ENCODE measurements around the gene SLC8B1. TPM values are rescaled to one million over a fixed set of nuclear protein-coding genes. Genes with fewer than 3 reads are reported as not detected.
A peak's percentile ranks its signal among the peaks of the same experiment; 100 is the strongest.

The SLC8B1 gene
- total and polyA plus RNA-seq, 4 donors: 8.1 to 48.6 (median 39.7) TPM

- ATAC-seq (ENCODE audit: low FRiP score): no peak
- 82 to 90% methylated on average over 5 of the region's 5 CpGs for WGBS, 2 donors
- no peak for DNase-seq
- H3K4me1 ChIP-seq (ENCODE audit: control insufficient read depth in 1 of 2, insufficient read depth in 2 of 2, low read length in 2 of 2): no peaks in the 10 kb centered on the region
- no peaks in the 10 kb centered on the region for H3K9me3 ChIP-seq (ENCODE audit: control insufficient read depth, low read length)
- H3K36me3 ChIP-seq (ENCODE audit: control insufficient read depth in 1 of 2, insufficient read depth in 2 of 2, low read length in 1 of 2): no peaks in the 10 kb centered on the region
- intact Hi-C loops (cut with DNase I): no loop called here
- H3K27me3 ChIP-seq (ENCODE audit: control insufficient read depth in 1 of 2, insufficient read depth in 2 of 2, low read length in 1 of 2): no peaks in the 10 kb centered on the region
- H3K27ac ChIP-seq (ENCODE audit: low read depth in 1 of 2, low read length in 2 of 2): no peak overlapping the region
- no peak overlapping the region for H3K4me3 ChIP-seq (ENCODE audit: low read length in 2 of 2)
Observed at GRCh38 chr12:113346353-113346752, 11.4 kb upstream of the SLC8B1 start.

- intact Hi-C loops (cut with DNase I): no loop called here
- Histone ChIP-seq H3K4me3 (ENCODE audit: low read length in 2 of 2) (no peak overlapping the region), H3K9me3 (ENCODE audit: control insufficient read depth, low read length) (no peaks in the 10 kb centered on the region), H3K36me3 (ENCODE audit: control insufficient read depth in 1 of 2, insufficient read depth in 2 of 2, low read length in 1 of 2) (no peaks in the 10 kb centered on the region), H3K27ac (ENCODE audit: low read depth in 1 of 2, low read length in 2 of 2) (no peak overlapping the region), H3K27me3 (ENCODE audit: control insufficient read depth in 1 of 2, insufficient read depth in 2 of 2, low read length in 1 of 2) (no peaks in the 10 kb centered on the region), H3K4me1 (ENCODE audit: control insufficient read depth in 1 of 2, insufficient read depth in 2 of 2, low read length in 2 of 2) (no peaks in the 10 kb centered on the region)
- ATAC-seq (ENCODE audit: low FRiP score) (no peak), DNase-seq (no peak)
- 87 to 94% methylated on average over 6 of the region's 6 CpGs for WGBS, 2 donors
Observed at GRCh38 chr12:113345318-113345717, 10.4 kb upstream of the SLC8B1 start.

- H3K36me3 ChIP-seq (ENCODE audit: control insufficient read depth in 1 of 2, insufficient read depth in 2 of 2, low read length in 1 of 2): no peaks in the 10 kb centered on the region
- no peaks in the 10 kb centered on the region for H3K4me1 ChIP-seq (ENCODE audit: control insufficient read depth in 1 of 2, insufficient read depth in 2 of 2, low read length in 2 of 2)
- no peak overlapping the region for H3K4me3 ChIP-seq (ENCODE audit: low read length in 2 of 2)
- H3K9me3 ChIP-seq (ENCODE audit: control insufficient read depth, low read length): no peaks in the 10 kb centered on the region
- no peaks in the 10 kb centered on the region for H3K27me3 ChIP-seq (ENCODE audit: control insufficient read depth in 1 of 2, insufficient read depth in 2 of 2, low read length in 1 of 2)
- intact Hi-C loops (cut with DNase I): no loop called here
- ATAC-seq (ENCODE audit: low FRiP score): no peak
- H3K27ac ChIP-seq (ENCODE audit: low read depth in 1 of 2, low read length in 2 of 2): no peak overlapping the region
- 83 to 90% methylated on average over 6 of the region's 6 CpGs for WGBS, 2 donors
- DNase-seq: no peak
Observed at GRCh38 chr12:113341535-113341934, 6.6 kb upstream of the SLC8B1 start.

- H3K9me3 ChIP-seq (ENCODE audit: control insufficient read depth, low read length): no peaks in the 10 kb centered on the region
- H3K27me3 ChIP-seq (ENCODE audit: control insufficient read depth in 1 of 2, insufficient read depth in 2 of 2, low read length in 1 of 2): no peaks in the 10 kb centered on the region
- H3K4me1 ChIP-seq (ENCODE audit: control insufficient read depth in 1 of 2, insufficient read depth in 2 of 2, low read length in 2 of 2): no peaks in the 10 kb centered on the region
- no peak overlapping the region for H3K27ac ChIP-seq (ENCODE audit: low read depth in 1 of 2, low read length in 2 of 2)
- H3K4me3 ChIP-seq (ENCODE audit: low read length in 2 of 2): no peak overlapping the region
- 76 to 82% methylated on average over 3 of the region's 3 CpGs for WGBS, 2 donors
- intact Hi-C loops (cut with DNase I): no loop called here
- ATAC-seq (ENCODE audit: low FRiP score) (no peak), DNase-seq (no peak)
- no peaks in the 10 kb centered on the region for H3K36me3 ChIP-seq (ENCODE audit: control insufficient read depth in 1 of 2, insufficient read depth in 2 of 2, low read length in 1 of 2)
Observed at GRCh38 chr12:113340061-113340460, 5.2 kb upstream of the SLC8B1 start.

- ATAC-seq (ENCODE audit: low FRiP score) (no peak), DNase-seq (no peak)
- intact Hi-C loops (cut with DNase I): loop anchor here in 1 of 2 donors (5.0 kb wide), 1 partner anchor 152 kb away; the partner anchor contains the start of genes DDX54 and RITA1
- Histone ChIP-seq H3K4me3 (ENCODE audit: low read length in 2 of 2) (no peak overlapping the region), H3K4me1 (ENCODE audit: control insufficient read depth in 1 of 2, insufficient read depth in 2 of 2, low read length in 2 of 2) (no peaks in the 10 kb centered on the region), H3K36me3 (ENCODE audit: control insufficient read depth in 1 of 2, insufficient read depth in 2 of 2, low read length in 1 of 2) (no peaks in the 10 kb centered on the region), H3K9me3 (ENCODE audit: control insufficient read depth, low read length) (no peaks in the 10 kb centered on the region), H3K27me3 (ENCODE audit: control insufficient read depth in 1 of 2, insufficient read depth in 2 of 2, low read length in 1 of 2) (no peaks in the 10 kb centered on the region), H3K27ac (ENCODE audit: low read depth in 1 of 2, low read length in 2 of 2) (no peak overlapping the region)
- 96% methylated on average over 5 of the region's 5 CpGs for WGBS, 2 donors
Observed at GRCh38 chr12:113339540-113339939, 4.6 kb upstream of the SLC8B1 start.

- H3K9me3 ChIP-seq (ENCODE audit: control insufficient read depth, low read length): no peaks in the 10 kb centered on the region
- H3K27me3 ChIP-seq (ENCODE audit: control insufficient read depth in 1 of 2, insufficient read depth in 2 of 2, low read length in 1 of 2): no peaks in the 10 kb centered on the region
- peak overlapping the region; percentile 65 to 77 for H3K4me3 ChIP-seq (ENCODE audit: low read length in 2 of 2)
- H3K27ac ChIP-seq (ENCODE audit: low read depth in 1 of 2, low read length in 2 of 2): no peak overlapping the region
- ATAC-seq (ENCODE audit: low FRiP score) (no peak), DNase-seq (peak in 1 of 2 donors; percentile 72)
- no peaks in the 10 kb centered on the region for H3K4me1 ChIP-seq (ENCODE audit: control insufficient read depth in 1 of 2, insufficient read depth in 2 of 2, low read length in 2 of 2)
- intact Hi-C loops (cut with DNase I): loop anchor here in 1 of 2 donors (2.0 kb wide), 1 partner anchor 25 kb away; the partner anchor contains the start of gene PLBD2
- WGBS, 2 donors: 47 to 53% methylated on average over 27 of the region's 27 CpGs
- H3K36me3 ChIP-seq (ENCODE audit: control insufficient read depth in 1 of 2, insufficient read depth in 2 of 2, low read length in 1 of 2): no peaks in the 10 kb centered on the region
Observed at GRCh38 chr12:113333877-113334785, 778 bp downstream of the SLC8B1 start.

GRCh38 chr12:113333418-113333750 is 1.5 kb downstream of the SLC8B1 start:
- ATAC-seq (ENCODE audit: low FRiP score) (no peak), DNase-seq (no peak)
- intact Hi-C loops (cut with DNase I): no loop called here
- 67 to 74% methylated on average over 5 of the region's 5 CpGs for WGBS, 2 donors
- no peak overlapping the region for H3K27ac ChIP-seq (ENCODE audit: low read depth in 1 of 2, low read length in 2 of 2)
- no peaks in the 10 kb centered on the region for H3K4me1 ChIP-seq (ENCODE audit: control insufficient read depth in 1 of 2, insufficient read depth in 2 of 2, low read length in 2 of 2)
- H3K27me3 ChIP-seq (ENCODE audit: control insufficient read depth in 1 of 2, insufficient read depth in 2 of 2, low read length in 1 of 2): no peaks in the 10 kb centered on the region
- H3K36me3 ChIP-seq (ENCODE audit: control insufficient read depth in 1 of 2, insufficient read depth in 2 of 2, low read length in 1 of 2): no peaks in the 10 kb centered on the region
- no peaks in the 10 kb centered on the region for H3K9me3 ChIP-seq (ENCODE audit: control insufficient read depth, low read length)
- H3K4me3 ChIP-seq (ENCODE audit: low read length in 2 of 2): no peak overlapping the region

- intact Hi-C loops (cut with DNase I): no loop called here
- ATAC-seq (ENCODE audit: low FRiP score) (no peak), DNase-seq (no peak)
- H3K4me3 ChIP-seq (ENCODE audit: low read length in 2 of 2): no peak overlapping the region
- no peaks in the 10 kb centered on the region for H3K36me3 ChIP-seq (ENCODE audit: control insufficient read depth in 1 of 2, insufficient read depth in 2 of 2, low read length in 1 of 2)
- 87 to 88% methylated on average over 17 of the region's 17 CpGs for WGBS, 2 donors
- H3K27me3 ChIP-seq (ENCODE audit: control insufficient read depth in 1 of 2, insufficient read depth in 2 of 2, low read length in 1 of 2): no peaks in the 10 kb centered on the region
- no peaks in the 10 kb centered on the region for H3K4me1 ChIP-seq (ENCODE audit: control insufficient read depth in 1 of 2, insufficient read depth in 2 of 2, low read length in 2 of 2)
- no peak overlapping the region for H3K27ac ChIP-seq (ENCODE audit: low read depth in 1 of 2, low read length in 2 of 2)
- no peaks in the 10 kb centered on the region for H3K9me3 ChIP-seq (ENCODE audit: control insufficient read depth, low read length)
Observed at GRCh38 chr12:113332688-113333417, 2.1 kb downstream of the SLC8B1 start.

All from aorta (tissue), 5 donors.